DOHH2 (cell line): ENCODE results near the gene LTB4R2.
"Not testable (repeated sequence)": the region's sequence is repeated elsewhere in the genome, so short reads cannot be mapped to it uniquely, and the experiment has no call there.

Experiments
- H3F3A ChIP-seq: fragments of 200-600 bp; sonication (generic), shearing (Covaris generic); 2 replicates; pipeline ENCODE4 v1.6.0; 2016; ENCODE audit warnings: antibody characterized with exemption, mild to moderate bottlenecking; ENCODE audit not compliant: control insufficient read depth, insufficient read depth
- H3K27ac ChIP-seq: fragments of 200-600 bp; sonication (generic); 2 replicates; pipeline ENCODE4 v1.5.1; 2014; ENCODE audit warnings: low read depth, mild to moderate bottlenecking, low read length, moderate library complexity
- H3K27me3 ChIP-seq: fragments of 200-600 bp; sonication (generic); 2 replicates; pipeline ENCODE4 v1.6.1; 2014; ENCODE audit warnings: mild to moderate bottlenecking, low read length, mixed read lengths; ENCODE audit not compliant: control insufficient read depth
- H3K36me3 ChIP-seq: fragments of 200-600 bp; sonication (generic); 2 replicates; pipeline ENCODE4 v1.6.1; 2014; ENCODE audit warnings: mild to moderate bottlenecking, low read length, moderate library complexity, mixed read lengths; ENCODE audit not compliant: control insufficient read depth
- H3K4me1 ChIP-seq: fragments of 200-600 bp; sonication (generic); 2 replicates; pipeline ENCODE4 v1.6.1; 2014; ENCODE audit warnings: mild to moderate bottlenecking, low read length, mixed read lengths; ENCODE audit not compliant: control insufficient read depth
- H3K4me2 ChIP-seq: fragments of 200-600 bp; sonication (generic); 2 replicates; pipeline ENCODE4 v1.6.0; 2014; ENCODE audit warnings: mild to moderate bottlenecking, low read length, moderate library complexity
- H3K4me3 ChIP-seq: fragments of 200-600 bp; sonication (generic); 2 replicates; pipeline ENCODE4 v1.5.1; 2014; ENCODE audit warnings: mild to moderate bottlenecking, low read length, mixed read lengths
- H3K79me2 ChIP-seq: fragments of 200-600 bp; sonication (generic); 2 replicates; pipeline ENCODE4 v1.6.1; 2014; ENCODE audit warnings: mild to moderate bottlenecking, low read length, mixed read lengths; ENCODE audit not compliant: control insufficient read depth
- H3K9me2 ChIP-seq: fragments of 200-600 bp; sonication (generic); replicated peaks from 2 replicates; pipeline ENCODE4 v1.6.1; 2014; ENCODE audit warnings: mild to moderate bottlenecking, low read length, mixed read lengths; ENCODE audit not compliant: control insufficient read depth
- H3K9me3 ChIP-seq: fragments of 200-600 bp; sonication (generic); 2 replicates; pipeline ENCODE4 v1.6.1; 2014; ENCODE audit warnings: antibody characterized with exemption, low read length, mixed read lengths; ENCODE audit not compliant: control insufficient read depth, insufficient read depth
- H4K20me1 ChIP-seq: fragments of 200-600 bp; sonication (generic); 2 replicates; pipeline ENCODE4 v1.6.0; 2014; ENCODE audit warnings: low read depth, mild to moderate bottlenecking, antibody characterized with exemption, low read length, moderate library complexity; ENCODE audit not compliant: control insufficient read depth, insufficient read depth
- CTCF ChIP-seq: fragments of 200-600 bp; sonication (generic); IDR thresholded peaks from one replicate; pipeline ENCODE4 v1.5.1; 2014; ENCODE audit warnings: antibody characterized with exemption, mild to moderate bottlenecking, low read depth, low read length; ENCODE audit not compliant: poor library complexity, severe bottlenecking
- EZH2phosphoT487 ChIP-seq: fragments of 200-600 bp; sonication (generic); IDR thresholded peaks from 2 replicates; pipeline ENCODE4 v1.6.1; 2017; ENCODE audit warnings: borderline replicate concordance, mild to moderate bottlenecking, antibody characterized with exemption, low read length, moderate library complexity, mixed read lengths

The LTB4R2 gene

GRCh38 chr14:24325963-24326362, 16.0 kb downstream of the LTB4R2 start:
- H3K9me2 ChIP-seq: no peaks in the 10 kb centered on the region
- H3K4me1 ChIP-seq: peaks cover 6% of the 10 kb centered on the region
- no peaks in the 10 kb centered on the region for H3K79me2 ChIP-seq
- no peak overlapping the region for H3K4me3 ChIP-seq
- no peaks in the 10 kb centered on the region for H3F3A ChIP-seq
- H3K27ac ChIP-seq: no peak overlapping the region
- no peak overlapping the region for H3K4me2 ChIP-seq
- peaks cover 2% of the 10 kb centered on the region; the same call in 1 of the 2 replicates for H3K27me3 ChIP-seq
- no peaks in the 10 kb centered on the region for H3K36me3 ChIP-seq
- no peak for TF ChIP-seq CTCF
- no peak for TF ChIP-seq EZH2phosphoT487
- H4K20me1 ChIP-seq: no peaks in the 10 kb centered on the region
- no peaks in the 10 kb centered on the region for H3K9me3 ChIP-seq

- H3K4me1 ChIP-seq: peaks cover 15% of the 10 kb centered on the region
Observed at GRCh38 chr14:24327303-24327702, 17.4 kb downstream of the LTB4R2 start.

GRCh38 chr14:24327914-24328313, 18.0 kb downstream of the LTB4R2 start:
- H4K20me1 ChIP-seq, H3K36me3 ChIP-seq, H3K27ac ChIP-seq, H3K79me2 ChIP-seq, H3K9me3 ChIP-seq, H3K4me2 ChIP-seq, H3F3A ChIP-seq, H3K4me3 ChIP-seq, H3K9me2 ChIP-seq, H3K27me3 ChIP-seq: not testable (repeated sequence)
- TF ChIP-seq CTCF: peak; percentile 43
- peaks cover 21% of the 10 kb centered on the region for H3K4me1 ChIP-seq

More at GRCh38 chr14:24327303-24327702, 17.4 kb downstream of the LTB4R2 start:
- Histone ChIP-seq H3K27me3 (peaks cover 4% of the 10 kb centered on the region), H3K36me3 (no peaks in the 10 kb centered on the region), H4K20me1 (no peaks in the 10 kb centered on the region), H3K4me3 (no peak overlapping the region), H3K79me2 (no peaks in the 10 kb centered on the region), H3K4me2 (0 out of 2 replicates have a peak overlapping the region, but pooled peaks have one; percentile 18), H3K27ac (no peak overlapping the region), H3K9me2 (no peaks in the 10 kb centered on the region), H3K9me3 (no peaks in the 10 kb centered on the region), H3F3A (no peaks in the 10 kb centered on the region)
- TF ChIP-seq EZH2phosphoT487 (no peak), CTCF (no peak)
